SU-DHL-6 (cell line): Measurements from ENCODE around the gene PPP1R14C.

Experiments
- CTCF ChIP-seq: fragments of 200-600 bp; sonication (generic); IDR thresholded peaks from one replicate; pipeline ENCODE4 v1.5.1; 2017; ENCODE audit warnings: antibody characterized with exemption, mild to moderate bottlenecking, low read length, moderate library complexity; ENCODE audit not compliant: insufficient read depth, poor library complexity, severe bottlenecking
- EZH2phosphoT487 ChIP-seq: fragments of 200-600 bp; sonication (generic), shearing (Covaris generic); conservative IDR thresholded peaks from 2 replicates; pipeline ENCODE4 v1.6.1; 2018; ENCODE audit warnings: mild to moderate bottlenecking, antibody characterized with exemption, low read length, moderate library complexity, mixed read lengths

DNA sequence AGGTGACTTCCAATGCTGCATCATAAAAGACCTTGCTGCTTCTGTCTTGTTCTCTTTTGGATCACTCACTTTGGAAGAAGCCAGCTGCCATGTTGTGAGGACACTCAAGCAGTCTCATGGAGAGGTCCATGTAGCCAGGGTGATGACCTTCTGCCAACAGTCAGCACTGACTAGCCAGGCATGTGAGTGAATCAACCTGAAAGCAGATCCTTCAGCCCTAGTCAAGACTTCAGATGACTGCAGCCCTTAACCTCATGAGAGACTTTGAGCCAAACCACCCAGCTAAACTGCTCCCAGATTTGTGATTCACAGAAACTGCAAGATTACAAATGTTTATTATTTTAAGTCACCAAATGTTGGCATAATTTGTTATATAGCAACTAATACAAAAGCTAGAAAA, 140.0 kb downstream of the PPP1R14C start:
- TF ChIP-seq CTCF (no peak), EZH2phosphoT487 (no peak)
